Pancreas (tissue), 10 donors: ENCODE data around the gene ACER2. TPM values are rescaled to one million over a fixed set of nuclear protein-coding genes. Genes with fewer than 3 reads are reported as not detected.

ENCODE experiments used
- ATAC-seq, 4 donors: fragments of 200-7000 bp; cut with Tn5 transposase; one replicate each; pipeline versions ENCODE4 v1.8.0 to v1.9.1; 2020; ENCODE audit warnings: mild to moderate bottlenecking in 4 of 4, moderate library complexity in 4 of 4
- DNase-seq, 6 donors: peaks; one replicate each; pipeline ENCODE4 v3.0.0-alpha.2; 2020
- FAIRE-seq: peaks from 2 replicates; lab custom pipeline; 2012; peaks lifted over from hg19 to GRCh38; lab: Jason Lieb, UNC
- H3K27ac ChIP-seq, 4 donors: fragments of 200-600 bp; sonication (generic); 1 replicate in 3 of 4; 2 replicates in 1 of 4; pipeline versions ENCODE4 v1.5.0 to v1.8.0; 2020
- H3K27me3 ChIP-seq, 4 donors: fragments of 200-600 bp; one replicate each; pipeline ENCODE4 v1.8.0; 2021
- H3K36me3 ChIP-seq, 3 donors: fragments of 200-600 bp; sonication (generic) in 1 of 3; one replicate each; pipeline versions ENCODE4 v1.5.0 to v1.8.0; 2020 to 2021
- H3K4me1 ChIP-seq, 3 donors: fragments of 200-600 bp; one replicate each; pipeline ENCODE4 v1.8.0; 2021
- H3K4me3 ChIP-seq, 4 donors: fragments of 200-600 bp; sonication (generic) in 2 of 4; one replicate each; pipeline versions ENCODE4 v1.5.0 to v1.8.0; 2020 to 2021
- H3K9me3 ChIP-seq, 4 donors: fragments of 200-600 bp; one replicate each; pipeline ENCODE4 v1.8.0; 2021
- WGBS, 2 donors: extraction: QIAGEN DNeasy Blood & Tissue Kit; methylation state at CpG; one replicate each; pipeline ENCODE4 v1.1.7; 2013; 5-methylcytosine and 5-hydroxymethylcytosine counted together
- intact Hi-C, 3 donors: fragments of 100-400 bp; cut with DNase I; formaldehyde crosslinking; loops; one replicate each; pipeline versions ENCODE4 v1.11.1 to v1.14.2; 2022
- polyA plus RNA-seq, 2 donors: library from polyadenylated mRNA; stranded (reverse); fragments of 200-250 nt; gene quantifications; one replicate each; pipeline ENCODE4 v1.2.3, GENCODE V29; 2013
- total RNA-seq, 6 donors: library from RNA; stranded (reverse); fragmentation: NEBNext Ultra II Directional in 4 of 6; extraction: Animal tissue kit (Norgen Biotek cat#: 25700) in 4 of 6; gene quantifications; one replicate each; pipeline versions ENCODE4 v1.2.1 to v1.2.4, GENCODE V29; 2021 to 2023
- TF ChIP-seq, protein P1 (sequence below), 4 donors: fragments of 200-600 bp; sonication (generic) in 3 of 4; IDR thresholded peaks; one replicate each; pipeline versions ENCODE4 v1.5.0 to v1.8.0; 2021; ENCODE audit warnings: antibody characterized with exemption in 4 of 4
- donor health status: healthy with polysubstance abuse.
- donor health status: DM: no; HTN: no; CAD: no; lungs with moderate emphysema.
- donor health status: DM: no; HTN: no; CAD: no.
- donor health status: control.
- donor health status: control.
- donor health status: Bipolar disorder and iron deficiency.
- donor health status: DM: yes; HTN: yes; CAD: no.
- donor health status: DM: no; HTN: no; CAD: no.
- donor health status: DM: no; HTN: no; CAD: no.
- donor health status: DM: yes; HTN: yes; CAD: no.

Gene ACER2
- total and polyA plus RNA-seq, 8 donors: 0.84 to 8.8 (median 4.9) TPM

DNA sequence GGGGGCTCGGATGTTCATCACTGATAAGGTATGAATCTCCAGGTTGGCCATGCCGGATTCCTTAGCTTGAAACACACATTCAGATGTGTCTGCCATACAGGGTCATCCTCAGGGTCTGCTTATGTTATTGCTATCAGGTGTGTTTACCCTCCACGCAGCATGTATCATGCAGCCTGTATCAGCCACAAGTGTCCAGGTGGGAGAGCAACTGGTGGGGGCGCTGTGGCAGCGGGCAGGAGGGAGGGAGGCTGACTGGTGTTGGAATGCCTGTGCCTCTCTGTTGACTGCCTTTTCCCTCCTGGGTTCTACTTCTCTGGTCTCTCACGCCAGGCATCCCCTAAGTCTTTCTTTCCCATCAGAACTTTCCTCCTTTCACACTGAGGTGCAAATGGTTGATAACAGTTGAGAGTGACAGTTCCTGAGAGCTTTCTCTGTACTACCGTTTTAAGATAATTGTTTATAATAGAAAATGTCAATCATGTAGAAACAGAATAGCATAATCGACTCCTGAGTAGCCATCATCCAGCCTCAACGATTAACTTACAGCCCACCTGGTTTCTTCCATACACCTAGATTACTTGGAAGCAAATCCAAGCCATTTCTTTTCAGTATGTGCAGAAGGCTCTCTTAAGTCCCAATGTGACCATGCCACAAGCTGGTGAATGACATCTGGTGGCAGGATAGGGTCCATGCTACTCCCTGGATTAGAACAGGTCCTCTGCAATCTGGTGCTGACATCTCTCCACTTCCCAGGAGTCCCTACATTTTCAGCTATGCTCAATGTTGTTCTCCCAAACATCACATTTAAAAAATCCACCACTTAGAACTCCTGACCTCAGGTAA is 86.6 kb downstream of the ACER2 start:
- ATAC-seq (no peak), DNase-seq (no peak), FAIRE-seq (no peak)
- Histone ChIP-seq H3K4me3 (no peak overlapping the region), H3K4me1 (no peaks in the 10 kb centered on the region), H3K9me3 (no peaks in the 10 kb centered on the region), H3K27ac (no peak overlapping the region), H3K36me3 (no peaks in the 10 kb centered on the region), H3K27me3 (no peaks in the 10 kb centered on the region)
- TF ChIP-seq, protein P1, sequence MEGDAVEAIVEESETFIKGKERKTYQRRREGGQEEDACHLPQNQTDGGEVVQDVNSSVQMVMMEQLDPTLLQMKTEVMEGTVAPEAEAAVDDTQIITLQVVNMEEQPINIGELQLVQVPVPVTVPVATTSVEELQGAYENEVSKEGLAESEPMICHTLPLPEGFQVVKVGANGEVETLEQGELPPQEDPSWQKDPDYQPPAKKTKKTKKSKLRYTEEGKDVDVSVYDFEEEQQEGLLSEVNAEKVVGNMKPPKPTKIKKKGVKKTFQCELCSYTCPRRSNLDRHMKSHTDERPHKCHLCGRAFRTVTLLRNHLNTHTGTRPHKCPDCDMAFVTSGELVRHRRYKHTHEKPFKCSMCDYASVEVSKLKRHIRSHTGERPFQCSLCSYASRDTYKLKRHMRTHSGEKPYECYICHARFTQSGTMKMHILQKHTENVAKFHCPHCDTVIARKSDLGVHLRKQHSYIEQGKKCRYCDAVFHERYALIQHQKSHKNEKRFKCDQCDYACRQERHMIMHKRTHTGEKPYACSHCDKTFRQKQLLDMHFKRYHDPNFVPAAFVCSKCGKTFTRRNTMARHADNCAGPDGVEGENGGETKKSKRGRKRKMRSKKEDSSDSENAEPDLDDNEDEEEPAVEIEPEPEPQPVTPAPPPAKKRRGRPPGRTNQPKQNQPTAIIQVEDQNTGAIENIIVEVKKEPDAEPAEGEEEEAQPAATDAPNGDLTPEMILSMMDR (IDR thresholded peaks at IDR 0.05): no peak
- intact Hi-C loops: no loop called here
- WGBS, 2 donors: 45 to 66% methylated on average over 9 of the region's 9 CpGs

DNA sequence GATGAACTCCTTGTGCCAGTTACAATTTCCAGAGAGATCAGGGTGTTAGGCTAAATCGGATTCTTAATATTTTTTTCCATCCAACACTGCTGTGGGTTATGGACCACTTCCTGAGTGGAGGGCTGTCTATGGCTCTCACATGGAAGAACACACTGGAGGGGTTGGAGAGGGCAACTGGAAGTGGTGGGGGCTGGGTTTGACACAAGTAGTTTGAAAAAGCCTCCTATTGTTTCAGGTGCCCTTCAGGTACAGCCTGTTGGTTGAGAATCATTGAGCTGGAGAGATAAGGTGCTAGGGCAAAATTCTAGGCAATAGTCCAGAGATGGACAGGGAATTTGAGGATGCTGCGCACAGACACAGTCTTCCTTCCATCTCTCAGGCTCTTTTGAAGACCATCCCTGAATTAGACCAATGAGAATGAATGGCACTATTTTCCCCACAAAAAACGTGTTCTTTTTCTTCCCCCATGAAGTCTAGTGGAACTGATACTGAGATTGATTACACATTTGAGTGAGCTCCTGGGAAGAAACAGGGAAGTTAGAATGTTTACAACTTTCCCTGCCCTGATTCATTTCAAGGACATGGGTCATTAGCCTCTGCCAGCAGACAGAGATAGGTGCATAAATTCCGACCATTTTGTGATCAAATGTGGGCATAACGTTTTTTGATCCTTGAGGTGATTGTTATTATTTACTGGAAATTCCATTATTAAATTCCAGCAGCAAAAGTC is 87.7 kb downstream of the ACER2 start:
- DNase-seq (no peak), FAIRE-seq (no peak), ATAC-seq (no peak)
- 32 to 40% methylated on average over 5 of the region's 5 CpGs for WGBS, 2 donors
- intact Hi-C loops: no loop called here
- no peaks in the 10 kb centered on the region for H3K9me3 ChIP-seq
- H3K4me1 ChIP-seq: no peaks in the 10 kb centered on the region
- TF ChIP-seq, protein P1 (IDR thresholded peaks at IDR 0.05): no peak
- no peak overlapping the region for H3K4me3 ChIP-seq
- no peak overlapping the region for H3K27ac ChIP-seq
- no peaks in the 10 kb centered on the region for H3K27me3 ChIP-seq
- H3K36me3 ChIP-seq: no peaks in the 10 kb centered on the region

DNA sequence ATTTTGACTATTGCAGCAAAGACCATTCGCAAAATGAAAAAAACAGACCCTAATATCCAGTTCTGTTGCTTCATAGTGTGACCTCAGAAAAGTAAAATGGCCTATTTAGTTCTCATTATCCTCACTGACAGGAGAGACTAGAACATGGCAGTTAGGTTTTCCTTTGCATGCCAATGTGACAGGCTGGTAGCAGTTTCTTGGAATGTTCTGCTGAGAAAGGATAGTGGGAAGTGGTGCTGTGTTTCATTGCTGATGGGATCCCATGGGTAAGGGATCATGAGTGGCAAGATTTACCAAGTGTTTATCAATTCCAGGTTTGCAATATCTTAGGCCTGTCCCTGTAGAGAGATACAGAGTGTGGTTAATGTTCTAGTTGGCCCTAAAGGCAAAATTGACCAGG is 88.5 kb downstream of the ACER2 start:
- WGBS, 2 donors: 89 to 92% methylated on average over 1 of the region's 1 CpG
- Histone ChIP-seq H3K9me3 (no peaks in the 10 kb centered on the region), H3K4me1 (no peaks in the 10 kb centered on the region), H3K27me3 (no peaks in the 10 kb centered on the region), H3K27ac (no peak overlapping the region), H3K36me3 (no peaks in the 10 kb centered on the region), H3K4me3 (no peak overlapping the region)
- FAIRE-seq (no peak), ATAC-seq (no peak), DNase-seq (no peak)
- intact Hi-C loops: no loop called here
- TF ChIP-seq, protein P1 (IDR thresholded peaks at IDR 0.05): no peak

DNA sequence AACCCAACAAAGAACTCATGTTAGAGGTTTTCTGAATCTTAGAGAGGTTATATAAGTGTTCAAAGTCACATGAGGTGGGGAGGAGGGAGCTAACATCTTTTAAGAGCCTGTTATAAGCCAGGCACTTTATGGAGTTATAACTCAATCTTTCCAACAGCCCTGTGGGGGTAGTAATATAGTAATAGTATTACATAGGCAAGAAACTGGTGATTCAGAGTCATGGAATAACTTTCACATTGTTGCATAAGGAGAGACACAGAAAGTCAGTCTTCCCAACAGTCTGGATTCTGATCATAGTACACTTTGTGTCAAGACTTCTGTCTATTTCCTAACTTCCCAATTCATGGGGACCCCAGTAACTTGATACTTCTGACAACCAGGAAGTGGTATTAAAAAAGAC is 89.2 kb downstream of the ACER2 start:
- no peak for FAIRE-seq
- no peak for DNase-seq
- Histone ChIP-seq H3K9me3 (no peaks in the 10 kb centered on the region), H3K36me3 (no peaks in the 10 kb centered on the region), H3K4me1 (no peaks in the 10 kb centered on the region), H3K27me3 (no peaks in the 10 kb centered on the region), H3K4me3 (no peak overlapping the region), H3K27ac (no peak overlapping the region)
- peak in 1 of 4 donors; percentile 17 for ATAC-seq
- TF ChIP-seq, protein P1 (IDR thresholded peaks at IDR 0.05): no peak
- intact Hi-C loops: no loop called here

Other genes with a start within 250 kb of the ACER2 start
- gene DENND4C, start 178.3 kb upstream of the ACER2 start, total RNA-seq: 10 to 100 TPM; 12.1 to 36.2 (median 19.8) TPM
- gene DENND4C, start 178.3 kb upstream of the ACER2 start, polyA plus RNA-seq: 1 to 10 TPM; 4.6 to 9.0 TPM
- 1,000 to 10,000 TPM; 1,090 to 2,044 (median 1,810) TPM for gene RPS6, start 28.8 kb upstream of the ACER2 start, total RNA-seq
- 1,000 to 10,000 TPM; 1,877 to 2,705 TPM for gene RPS6, start 28.8 kb upstream of the ACER2 start, polyA plus RNA-seq